ENCODE data around the gene CHRNB2.

The CHRNB2 gene

GRCh38 chr1:154551474-154551873, 16.1 kb upstream of the CHRNB2 start:
- DNase-seq (ENCODE audit: extremely low spot score, insufficient read length, low read depth): no peak
- FAIRE-seq: no peak

GRCh38 chr1:154552036-154552435, 15.5 kb upstream of the CHRNB2 start:
- no peak for FAIRE-seq

GRCh38 chr1:154553056-154554030, 14.2 kb upstream of the CHRNB2 start:
- FAIRE-seq: no peak

More at GRCh38 chr1:154552036-154552435, 15.5 kb upstream of the CHRNB2 start:
- no peak for DNase-seq (ENCODE audit: extremely low spot score, insufficient read length, low read depth)

GRCh38 chr1:154556422-154556821, 11.2 kb upstream of the CHRNB2 start:
- no peak for DNase-seq (ENCODE audit: extremely low spot score, insufficient read length, low read depth)
- FAIRE-seq: no peak

More at GRCh38 chr1:154553056-154554030, 14.2 kb upstream of the CHRNB2 start:
- no peak for DNase-seq (ENCODE audit: extremely low spot score, insufficient read length, low read depth)

- no peak for FAIRE-seq
- no peak for DNase-seq (ENCODE audit: extremely low spot score, insufficient read length, low read depth)
Observed at GRCh38 chr1:154557248-154557938, 10.2 kb upstream of the CHRNB2 start.

- DNase-seq (ENCODE audit: extremely low spot score, insufficient read length, low read depth) (no peak), FAIRE-seq (no peak)
Observed at GRCh38 chr1:154557939-154558719, 9.4 kb upstream of the CHRNB2 start, which contains the start of gene UBE2Q1. TSS of gene UBE2Q1 (minus strand) at chr1:154558662. CDS start at chr1:154558553, 109 bp downstream.

- FAIRE-seq: peak; percentile 97
Observed at GRCh38 chr1:154558720-154559465, 8.7 kb upstream of the CHRNB2 start.

GRCh38 chr1:154559466-154560044, 8.0 kb upstream of the CHRNB2 start:
- no peak for FAIRE-seq
- peak; percentile 49 for DNase-seq (ENCODE audit: extremely low spot score, insufficient read length, low read depth)

More at GRCh38 chr1:154558720-154559465, 8.7 kb upstream of the CHRNB2 start:
- peak; percentile 92 for DNase-seq (ENCODE audit: extremely low spot score, insufficient read length, low read depth)

- FAIRE-seq (no peak), DNase-seq (ENCODE audit: extremely low spot score, insufficient read length, low read depth) (no peak)
Observed at GRCh38 chr1:154565876-154566275, 1.7 kb upstream of the CHRNB2 start.

GRCh38 chr1:154568157-154568815, 708 bp downstream of the CHRNB2 start:
- FAIRE-seq: no peak
- no peak for DNase-seq (ENCODE audit: extremely low spot score, insufficient read length, low read depth)

GRCh38 chr1:154571244-154571963, 3.8 kb downstream of the CHRNB2 start:
- DNase-seq (ENCODE audit: extremely low spot score, insufficient read length, low read depth) (no peak), FAIRE-seq (no peak)

- FAIRE-seq: no peak
- no peak for DNase-seq (ENCODE audit: extremely low spot score, insufficient read length, low read depth)
Observed at GRCh38 chr1:154571964-154572288, 4.3 kb downstream of the CHRNB2 start.

- FAIRE-seq (no peak), DNase-seq (ENCODE audit: extremely low spot score, insufficient read length, low read depth) (no peak)
Observed at GRCh38 chr1:154572468-154573167, 5.0 kb downstream of the CHRNB2 start.

GRCh38 chr1:154573168-154573510, 5.6 kb downstream of the CHRNB2 start:
- no peak for DNase-seq (ENCODE audit: extremely low spot score, insufficient read length, low read depth)
- FAIRE-seq: no peak

GRCh38 chr1:154574716-154575115, 7.1 kb downstream of the CHRNB2 start:
- FAIRE-seq: no peak
- DNase-seq (ENCODE audit: extremely low spot score, insufficient read length, low read depth): no peak

GRCh38 chr1:154575147-154575927, 7.8 kb downstream of the CHRNB2 start:
- no peak for FAIRE-seq
- DNase-seq (ENCODE audit: extremely low spot score, insufficient read length, low read depth): no peak
